ENCODE results near the gene OMP. TPM values are rescaled to one million over a fixed set of nuclear protein-coding genes. Genes with fewer than 3 reads are reported as not detected.

The OMP gene
- total RNA-seq, 2 experiments from 2014 or later, result not detected

DNA sequence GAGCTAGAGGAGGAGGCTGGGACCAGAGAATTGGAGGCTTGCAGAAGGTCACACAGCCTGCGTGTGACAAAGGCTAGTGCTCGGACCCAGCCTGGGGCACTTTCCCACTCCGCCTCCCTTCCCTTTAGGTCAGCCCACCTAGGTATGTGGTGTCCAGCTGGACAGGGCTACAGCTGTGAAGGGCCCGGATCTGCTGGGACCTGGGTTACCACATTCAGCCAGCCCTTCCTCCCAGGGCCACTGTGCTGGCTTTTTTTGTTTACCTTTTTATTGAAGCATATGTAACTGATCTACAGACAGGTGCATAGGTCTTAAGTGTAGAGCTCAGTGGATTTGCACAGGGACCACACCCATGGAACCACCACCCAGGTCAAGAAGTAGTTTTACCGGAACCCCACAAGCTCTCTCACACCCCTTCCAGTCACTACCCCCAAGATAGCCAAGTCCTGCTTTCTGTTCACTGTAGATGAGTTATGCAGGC lies 27.2 kb upstream of the OMP start:
- DNase-seq (no peak), ATAC-seq (ENCODE audit: poor library complexity) (no peak)
- no peak for TF ChIP-seq CTCF (IDR thresholded peaks at IDR 0.05)
- no peaks in the 10 kb centered on the region for H3K27me3 ChIP-seq (ENCODE audit: control insufficient read depth in 1 of 2, insufficient read depth in 2 of 2, low read length in 2 of 2)
- no peaks in the 10 kb centered on the region for H3K36me3 ChIP-seq (ENCODE audit: insufficient read depth, low read length)
- peaks cover 20% of the 10 kb centered on the region for H3K4me1 ChIP-seq (ENCODE audit: insufficient read depth, low read length)
- H3K27ac ChIP-seq (ENCODE audit: low read depth in 1 of 2, low read length in 2 of 2), result no peak overlapping the region
- peaks cover 16% of the 10 kb centered on the region for H3K4me1 Mint-ChIP-seq (ENCODE audit: low read depth)
- intact Hi-C loops (cut with DNase I, micrococcal nuclease), result no loop called here
- POLR2A ChIA-PET, result no interaction called here
- peaks cover 0 to 5% of the 10 kb centered on the region in 2 experiments for H3K9me3 ChIP-seq (ENCODE audit: control insufficient read depth in 1 of 2, insufficient read depth in 1 of 2, low read length in 2 of 2)
- no peak overlapping the region for H3K27ac Mint-ChIP-seq
- no peak overlapping the region for H3K4me3 ChIP-seq (ENCODE audit: low read length)
- no peak overlapping the region for H3K4me3 Mint-ChIP-seq
- H3K27me3 Mint-ChIP-seq, result no peaks in the 10 kb centered on the region
- H3K36me3 Mint-ChIP-seq (ENCODE audit: low read depth), result no peaks in the 10 kb centered on the region
- CTCF ChIA-PET, result interaction anchor here (1.4 kb wide), 1 partner anchor 16 kb away, joined by 5 read pairs; no protein-coding TSS in a partner anchor
- H3K9me3 Mint-ChIP-seq, result no peaks in the 10 kb centered on the region

GRCh38 chr11:77079666-77080065 lies 23.0 kb upstream of the OMP start:
- CTCF ChIA-PET, result interaction anchor here (1.1 kb wide), 1 partner anchor 12 kb away, joined by 5 read pairs; no protein-coding TSS in a partner anchor
- H3K27me3 Mint-ChIP-seq, result no peaks in the 10 kb centered on the region

GRCh38 chr11:77080643-77081210 lies 21.9 kb upstream of the OMP start:
- Mint-ChIP-seq H3K27me3 (no peaks in the 10 kb centered on the region), H3K36me3 (ENCODE audit: low read depth) (no peaks in the 10 kb centered on the region), H3K4me3 (no peak overlapping the region), H3K9me3 (no peaks in the 10 kb centered on the region), H3K4me1 (ENCODE audit: low read depth) (peaks cover 18% of the 10 kb centered on the region), H3K27ac (no peak overlapping the region)
- Histone ChIP-seq H3K4me1 (ENCODE audit: insufficient read depth, low read length) (peaks cover 26% of the 10 kb centered on the region), H3K9me3 (ENCODE audit: control insufficient read depth in 1 of 2, insufficient read depth in 1 of 2, low read length in 2 of 2) (peaks cover 0 to 6% of the 10 kb centered on the region in 2 experiments), H3K27ac (ENCODE audit: low read depth in 1 of 2, low read length in 2 of 2) (no peak overlapping the region), H3K36me3 (ENCODE audit: insufficient read depth, low read length) (no peaks in the 10 kb centered on the region), H3K4me3 (ENCODE audit: low read length) (no peak overlapping the region), H3K27me3 (ENCODE audit: control insufficient read depth in 1 of 2, insufficient read depth in 2 of 2, low read length in 2 of 2) (no peaks in the 10 kb centered on the region)
- ChIA-PET CTCF (interaction anchor here (1.0 kb wide), 1 partner anchor 10 kb away, joined by 4 read pairs; no protein-coding TSS in a partner anchor), POLR2A (no interaction called here)
- TF ChIP-seq CTCF (IDR thresholded peaks at IDR 0.05), result no peak
- DNase-seq (no peak), ATAC-seq (ENCODE audit: poor library complexity) (no peak)
- intact Hi-C loops (cut with DNase I, micrococcal nuclease), result no loop called here

More at GRCh38 chr11:77079666-77080065, 23.0 kb upstream of the OMP start:
- POLR2A ChIA-PET, result no interaction called here
- Mint-ChIP-seq H3K36me3 (ENCODE audit: low read depth) (no peaks in the 10 kb centered on the region), H3K27ac (no peak overlapping the region), H3K4me1 (ENCODE audit: low read depth) (peaks cover 18% of the 10 kb centered on the region), H3K4me3 (no peak overlapping the region), H3K9me3 (no peaks in the 10 kb centered on the region)
- Histone ChIP-seq H3K4me1 (ENCODE audit: insufficient read depth, low read length) (peaks cover 26% of the 10 kb centered on the region), H3K4me3 (ENCODE audit: low read length) (no peak overlapping the region), H3K27ac (ENCODE audit: low read depth in 1 of 2, low read length in 2 of 2) (no peak overlapping the region), H3K27me3 (ENCODE audit: control insufficient read depth in 1 of 2, insufficient read depth in 2 of 2, low read length in 2 of 2) (no peaks in the 10 kb centered on the region), H3K9me3 (ENCODE audit: control insufficient read depth in 1 of 2, insufficient read depth in 1 of 2, low read length in 2 of 2) (peaks cover 0 to 6% of the 10 kb centered on the region in 2 experiments), H3K36me3 (ENCODE audit: insufficient read depth, low read length) (no peaks in the 10 kb centered on the region)
- DNase-seq (no peak), ATAC-seq (ENCODE audit: poor library complexity) (no peak)
- intact Hi-C loops (cut with DNase I, micrococcal nuclease), result no loop called here
- no peak for TF ChIP-seq CTCF (IDR thresholded peaks at IDR 0.05)
